K562 (cell line): Measurements from ENCODE around the gene KRT24. TPM values are rescaled to one million over a fixed set of nuclear protein-coding genes. Genes with fewer than 3 reads are reported as not detected.

Source experiments
- ATAC-seq: fragments of 200-7000 bp; cut with Tn5 transposase; 3 replicates; pipeline ENCODE4 v1.9.1; 2020; ENCODE audit warnings: moderate library complexity
- BruUV-seq: library from RNA; stranded (reverse); fragments of 400-500 nt; replicated peaks from 2 replicates; lab custom pipeline; 2021; lab: Mats Ljungman, UMichigan
- CTCF ChIA-PET: fragments of 300-600 bp; formaldehyde crosslinking; extraction: SDS; loops from one replicate; lab custom pipeline; 2021; ENCODE audit warnings: low intra/inter-chr PET ratio; lab: Yijun Ruan, JAX
- POLR2A ChIA-PET: fragments of 300-600, 350-650 bp; sonication (Branson Sonifier 250); formaldehyde crosslinking; extraction: SDS; loops from one replicate; lab custom pipeline; 2021; ENCODE audit warnings: antibody characterized with exemption, inconsistent platforms; lab: Yijun Ruan, JAX
- DNase-seq, 4 experiments: peaks; one replicate each; pipeline versions ENCODE4 v3.0.0 to v3.0.0-alpha.2; 2011 to 2018; ENCODE audit warnings: low spot score in 3 of 4, mixed read lengths in 3 of 4; ENCODE audit errors: extremely low read depth in 1 of 4
- FAIRE-seq: peaks from 2 replicates; lab custom pipeline; 2011; peaks lifted over from hg19 to GRCh38; lab: Jason Lieb, UNC
- H2AFZ ChIP-seq: 2 replicates; pipeline ENCODE4 v1.6.0; 2011; ENCODE audit warnings: low read depth, low read length, control low read depth, inconsistent platforms
- H3K27ac ChIP-seq: fragments of 200-600 bp; 3 replicates; pipeline ENCODE4 v1.8.0; 2011; ENCODE audit warnings: low read depth, mild to moderate bottlenecking, control low read depth, inconsistent platforms, low read length, moderate library complexity, mixed read lengths; ENCODE audit errors: extremely low read depth
- H3K27me3 ChIP-seq, 2 experiments: fragments of 300-600 bp in 1 of 2; 2 replicates in 1 of 2; 3 replicates in 1 of 2; pipeline versions ENCODE4 v1.6.0 to v1.8.0; 2011; ENCODE audit warnings: inconsistent platforms in 2 of 2, low read length in 2 of 2, mild to moderate bottlenecking in 1 of 2, mixed read lengths in 1 of 2, moderate library complexity in 1 of 2; ENCODE audit not compliant: control insufficient read depth in 2 of 2, insufficient read depth in 2 of 2
- H3K36me3 ChIP-seq: fragments of 300-600 bp; 3 replicates; pipeline ENCODE4 v1.8.0; 2011; ENCODE audit warnings: mild to moderate bottlenecking, low read length, inconsistent platforms; ENCODE audit not compliant: control insufficient read depth, insufficient read depth
- H3K4me1 ChIP-seq, 2 experiments: fragments of 200-600 bp in 1 of 2; replicated peaks in 1 of 2; 2 replicates in 1 of 2; 3 replicates in 1 of 2; pipeline versions ENCODE4 v1.5.1 to v1.8.0; 2011; ENCODE audit warnings: inconsistent platforms in 2 of 2, low read length in 2 of 2, mild to moderate bottlenecking in 1 of 2, mixed read lengths in 1 of 2, moderate library complexity in 1 of 2; ENCODE audit not compliant: control insufficient read depth in 2 of 2, insufficient read depth in 2 of 2
- H3K4me2 ChIP-seq: 2 replicates; pipeline ENCODE4 v1.6.1; 2011; ENCODE audit warnings: low read length, control low read depth, inconsistent platforms, mixed read lengths; ENCODE audit not compliant: insufficient read depth
- H3K4me3 ChIP-seq: fragments of 200-600 bp; sonication (generic), shearing (Covaris generic); 2 replicates; pipeline ENCODE4 v1.5.1; 2016; ENCODE audit warnings: control low read depth, inconsistent platforms
- H3K79me2 ChIP-seq: fragments of 200-600 bp; 3 replicates; pipeline ENCODE4 v1.8.0; 2011; ENCODE audit warnings: low read length, inconsistent platforms; ENCODE audit not compliant: control insufficient read depth, insufficient read depth
- H3K9ac ChIP-seq, 2 experiments: 2 replicates each; pipeline versions ENCODE4 v1.6.0 to v1.6.1; 2011; ENCODE audit warnings: low read depth in 2 of 2, low read length in 2 of 2, control low read depth in 1 of 2, inconsistent platforms in 1 of 2, mild to moderate bottlenecking in 1 of 2, mixed read lengths in 1 of 2; ENCODE audit not compliant: insufficient read depth in 1 of 2
- H3K9me1 ChIP-seq: one replicate; pipeline ENCODE4 v1.6.0; 2011; ENCODE audit warnings: inconsistent platforms, mild to moderate bottlenecking, low read length, moderate library complexity; ENCODE audit not compliant: control insufficient read depth, insufficient read depth
- H3K9me3 ChIP-seq: replicated peaks from 2 replicates; pipeline ENCODE4 v1.5.1; 2011; ENCODE audit warnings: low read depth, low read length, inconsistent platforms; ENCODE audit not compliant: control insufficient read depth, insufficient read depth
- H4K20me1 ChIP-seq: replicated peaks from 2 replicates; pipeline ENCODE4 v1.6.1; 2011; ENCODE audit warnings: low read length, inconsistent platforms, mixed read lengths; ENCODE audit not compliant: control insufficient read depth, insufficient read depth
- DNMT1 ChIP-seq: fragments of 450-650 bp; IDR thresholded peaks from 2 replicates; pipeline ENCODE4 v1.6.1; 2016; ENCODE audit warnings: antibody characterized with exemption, mild to moderate bottlenecking
- ELF1 ChIP-seq: fragments of 200-800 bp; sonication (Bioruptor generic); IDR thresholded peaks from 2 replicates; pipeline ENCODE4 v1.6.1; 2016; ENCODE audit warnings: missing genetic modification characterization, missing compliant biosample characterization
- PCBP2 ChIP-seq: fragments of 200-400 bp; formaldehyde crosslinking; IDR thresholded peaks from 2 replicates; pipeline ENCODE4 v1.6.1; 2018; ENCODE audit warnings: low read length, low read depth, mild to moderate bottlenecking, moderate library complexity; ENCODE audit not compliant: poor library complexity, severe bottlenecking
- POLR2A ChIP-seq: fragments of 450-650 bp; conservative IDR thresholded peaks from 2 replicates; pipeline ENCODE4 v1.6.1; 2016
- ZNF584 ChIP-seq: fragments of 200-800 bp; sonication (Bioruptor generic); IDR thresholded peaks from 2 replicates; pipeline ENCODE4 v1.6.1; 2016; ENCODE audit warnings: low read depth, mild to moderate bottlenecking, missing genetic modification characterization, missing compliant biosample characterization
- WGBS: fragments of 100-300 bp; shearing (Covaris generic); methylation state at CpG from one replicate; pipeline ENCODE4 v1.1.6; 2016; ENCODE audit warnings: low coverage, mixed read lengths; ENCODE audit not compliant: insufficient coverage; ENCODE audit errors: missing lambda C conversion rate; 5-methylcytosine and 5-hydroxymethylcytosine counted together
- in situ Hi-C: fragments of 300-500 bp; cut with MboI; formaldehyde crosslinking; loops from 4 replicates; pipeline ENCODE4 v1.15.0; 2018; ENCODE audit warnings: inconsistent platforms, mixed read lengths
- intact Hi-C: fragments of 100-400 bp; cut with micrococcal nuclease; formaldehyde crosslinking; loops from 2 replicates; pipeline ENCODE4 v1.14.2; 2022
- polyA plus RNA-seq, 8 experiments: library from polyadenylated mRNA; depleted of rRNA in 4 of 8; stranded (reverse) in 5 of 8; unstranded in 3 of 8; fragments of >200 nt; fragmentation: Nextera tagmentation in 2 of 8; fragmentation: Illumina TruSeq in 1 of 8; extraction: Ambion mirVana in 2 of 8; extraction: Trizol in 1 of 8; gene quantifications; 2 replicates each; pipeline versions ENCODE4 v1.2.1 to v1.2.3, GENCODE V29; 2011 to 2014; ENCODE audit warnings: inconsistent platforms in 1 of 8, missing spikeins in 1 of 8
- total RNA-seq, 7 experiments: library from RNA; depleted of rRNA in 6 of 7; stranded (reverse); fragments of >200 nt in 6 of 7; fragmentation: Illumina TruSeq in 2 of 7; extraction: Trizol in 2 of 7; gene quantifications; 2 replicates each; pipeline versions ENCODE4 v1.2.1 to v1.2.3, GENCODE V29; 2011 to 2021; ENCODE audit warnings: low replicate concordance in 1 of 7
- TF ChIP-seq, protein P1 (sequence below): sonication (generic); formaldehyde crosslinking; IDR thresholded peaks from 2 replicates; pipeline ENCODE4 v1.9.0; 2022; ENCODE audit warnings: mild to moderate bottlenecking, missing genetic modification reagents
- TF ChIP-seq, protein P2 (sequence below): fragments of 450-650 bp; IDR thresholded peaks from 2 replicates; pipeline ENCODE4 v1.6.1; 2017; ENCODE audit warnings: antibody characterized with exemption, mild to moderate bottlenecking

KRT24 gene
- total and polyA plus RNA-seq, 9 of the 15 experiments (the other 6 are each of a cell fraction or from before 2014, with no cell fraction given) = not detected

GRCh38 chr17:40735016-40735415 lies 31.5 kb upstream of the KRT24 start:
- no peaks in the 10 kb centered on the region for H3K9me3 ChIP-seq
- DNase-seq = no peak
- H3K27ac ChIP-seq = no peak overlapping the region
- no peak overlapping the region for H2AFZ ChIP-seq
- H3K36me3 ChIP-seq = no peaks in the 10 kb centered on the region
- peaks cover 0 to 22% of the 10 kb centered on the region in 2 experiments; a peak in 2 of 5 replicates for H3K27me3 ChIP-seq
- POLR2A ChIA-PET = interaction anchor here (0.9 to 1.1 kb wide), 3 partner anchors 11 to 84 kb away, joined by 3 to 4 read pairs (median 3); no protein-coding TSS in a partner anchor
- no peaks in the 10 kb centered on the region for H3K79me2 ChIP-seq
- intact Hi-C loops = no loop called here
- H3K9me1 ChIP-seq = no peaks in the 10 kb centered on the region
- no TSS peak for BruUV-seq
- ATAC-seq = no peak
- H3K9ac ChIP-seq = no peak overlapping the region
- H3K4me2 ChIP-seq = no peak overlapping the region
- CTCF ChIA-PET = no interaction called here
- in situ Hi-C loops = no loop called here
- FAIRE-seq = no peak
- H4K20me1 ChIP-seq = no peaks in the 10 kb centered on the region
- 0% methylated on average over 1 of the region's 1 CpG for WGBS
- no peaks in the 10 kb centered on the region for H3K4me1 ChIP-seq
- no peak overlapping the region for H3K4me3 ChIP-seq
- TF ChIP-seq, protein P1, sequence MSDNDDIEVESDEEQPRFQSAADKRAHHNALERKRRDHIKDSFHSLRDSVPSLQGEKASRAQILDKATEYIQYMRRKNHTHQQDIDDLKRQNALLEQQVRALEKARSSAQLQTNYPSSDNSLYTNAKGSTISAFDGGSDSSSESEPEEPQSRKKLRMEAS (CRISPR knock-in tag) = no peak
- TF ChIP-seq ELF1 (tag) (no peak), PCBP2 (no peak), POLR2A (no peak), DNMT1 (no peak), ZNF584 (CRISPR knock-in tag) (no peak)
- TF ChIP-seq, protein P2, sequence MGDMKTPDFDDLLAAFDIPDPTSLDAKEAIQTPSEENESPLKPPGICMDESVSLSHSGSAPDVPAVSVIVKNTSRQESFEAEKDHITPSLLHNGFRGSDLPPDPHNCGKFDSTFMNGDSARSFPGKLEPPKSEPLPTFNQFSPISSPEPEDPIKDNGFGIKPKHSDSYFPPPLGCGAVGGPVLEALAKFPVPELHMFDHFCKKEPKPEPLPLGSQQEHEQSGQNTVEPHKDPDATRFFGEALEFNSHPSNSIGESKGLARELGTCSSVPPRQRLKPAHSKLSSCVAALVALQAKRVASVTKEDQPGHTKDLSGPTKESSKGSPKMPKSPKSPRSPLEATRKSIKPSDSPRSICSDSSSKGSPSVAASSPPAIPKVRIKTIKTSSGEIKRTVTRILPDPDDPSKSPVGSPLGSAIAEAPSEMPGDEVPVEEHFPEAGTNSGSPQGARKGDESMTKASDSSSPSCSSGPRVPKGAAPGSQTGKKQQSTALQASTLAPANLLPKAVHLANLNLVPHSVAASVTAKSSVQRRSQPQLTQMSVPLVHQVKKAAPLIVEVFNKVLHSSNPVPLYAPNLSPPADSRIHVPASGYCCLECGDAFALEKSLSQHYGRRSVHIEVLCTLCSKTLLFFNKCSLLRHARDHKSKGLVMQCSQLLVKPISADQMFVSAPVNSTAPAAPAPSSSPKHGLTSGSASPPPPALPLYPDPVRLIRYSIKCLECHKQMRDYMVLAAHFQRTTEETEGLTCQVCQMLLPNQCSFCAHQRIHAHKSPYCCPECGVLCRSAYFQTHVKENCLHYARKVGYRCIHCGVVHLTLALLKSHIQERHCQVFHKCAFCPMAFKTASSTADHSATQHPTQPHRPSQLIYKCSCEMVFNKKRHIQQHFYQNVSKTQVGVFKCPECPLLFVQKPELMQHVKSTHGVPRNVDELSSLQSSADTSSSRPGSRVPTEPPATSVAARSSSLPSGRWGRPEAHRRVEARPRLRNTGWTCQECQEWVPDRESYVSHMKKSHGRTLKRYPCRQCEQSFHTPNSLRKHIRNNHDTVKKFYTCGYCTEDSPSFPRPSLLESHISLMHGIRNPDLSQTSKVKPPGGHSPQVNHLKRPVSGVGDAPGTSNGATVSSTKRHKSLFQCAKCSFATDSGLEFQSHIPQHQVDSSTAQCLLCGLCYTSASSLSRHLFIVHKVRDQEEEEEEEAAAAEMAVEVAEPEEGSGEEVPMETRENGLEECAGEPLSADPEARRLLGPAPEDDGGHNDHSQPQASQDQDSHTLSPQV = no peak
